SH-SY5Y (cell line): Measurements from ENCODE around the gene UBALD2.

Experiments
- GATA2 ChIP-seq: IDR thresholded peaks from 2 replicates; pipeline ENCODE4 v1.6.1; 2011; ENCODE audit warnings: mild to moderate bottlenecking, low read depth, low read length
- GATA3 ChIP-seq: IDR thresholded peaks from 2 replicates; pipeline ENCODE4 v1.6.1; 2011; ENCODE audit warnings: low read depth, mild to moderate bottlenecking, low read length, moderate library complexity

The UBALD2 gene

DNA sequence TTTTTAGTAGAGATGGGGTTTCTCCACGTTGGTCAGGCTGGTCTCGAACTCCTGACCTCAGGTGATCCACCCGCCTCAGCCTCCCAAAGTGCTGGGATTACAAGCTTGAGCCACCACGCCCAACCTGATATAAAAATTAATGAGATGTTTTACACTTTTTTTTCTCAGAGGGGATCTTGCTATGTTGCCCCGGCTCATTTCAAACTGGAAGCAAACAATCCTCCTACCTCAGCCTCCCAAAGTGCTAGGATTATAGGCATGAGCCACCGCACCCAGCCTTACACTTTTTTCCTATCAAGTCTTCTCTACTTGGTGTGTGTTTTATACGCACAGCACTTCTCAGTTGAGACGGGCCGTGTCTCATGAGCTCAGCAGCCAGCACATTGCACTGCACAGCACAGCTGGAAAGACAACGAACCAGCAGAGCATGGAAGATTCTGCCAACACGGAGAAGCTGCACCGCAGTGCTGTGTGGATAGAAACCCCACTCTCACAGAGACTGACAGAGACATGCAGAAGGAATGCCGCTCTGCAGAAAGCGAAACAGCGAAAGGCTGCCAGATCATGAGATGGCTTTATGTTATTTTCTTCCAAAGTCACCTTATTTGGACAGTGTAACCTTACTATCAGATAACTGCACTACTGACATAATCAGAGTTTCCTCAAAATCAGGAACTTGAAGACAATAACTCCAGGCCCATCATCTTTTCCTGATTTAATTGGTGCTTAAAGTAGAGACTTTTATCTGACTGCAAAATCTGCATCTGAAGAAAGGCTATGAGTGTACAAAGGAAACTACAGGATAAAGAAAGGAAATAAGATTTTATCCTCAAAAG lies 49.5 kb downstream of the UBALD2 start:
- TF ChIP-seq GATA3: no peak
- TF ChIP-seq GATA2: no peak

DNA sequence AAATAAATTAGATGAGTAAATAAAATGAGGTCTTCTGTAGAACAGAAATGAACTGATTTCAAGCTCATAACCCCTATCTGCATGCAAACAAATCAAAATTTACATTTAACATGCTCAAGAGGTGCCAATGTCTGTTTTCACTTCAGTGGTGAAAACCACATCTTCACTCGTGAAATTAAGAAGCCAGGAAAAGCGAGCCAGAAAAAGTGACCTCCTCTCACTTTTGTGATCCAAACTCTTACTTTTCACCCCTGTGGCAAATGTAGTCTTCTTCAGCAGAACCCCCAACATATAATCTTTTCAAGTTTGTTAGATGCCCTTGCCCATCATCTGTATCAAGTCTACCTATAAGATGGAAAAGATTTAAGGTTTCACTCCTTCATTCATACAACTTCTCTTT lies 52.4 kb downstream of the UBALD2 start:
- TF ChIP-seq GATA2 (no peak), GATA3 (no peak)

DNA sequence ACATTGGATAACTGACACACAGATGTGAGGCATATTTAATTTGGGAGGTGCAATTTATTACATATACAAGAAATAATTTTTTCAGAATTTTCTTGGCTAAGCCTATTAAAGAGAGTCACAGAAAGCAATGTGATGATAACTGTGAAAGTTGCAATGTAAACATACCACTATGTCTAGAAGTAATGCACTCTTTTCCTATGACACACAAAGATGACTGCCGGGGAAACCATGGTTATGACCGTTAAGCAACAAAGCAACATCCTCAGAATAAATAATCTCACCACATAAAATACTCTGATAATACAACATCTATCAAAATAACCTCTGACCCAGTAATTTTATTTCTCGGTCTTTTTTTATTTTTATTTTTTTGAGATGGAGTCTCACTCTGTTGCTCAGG lies 53.4 kb downstream of the UBALD2 start:
- TF ChIP-seq GATA2 (no peak), GATA3 (no peak)
